ENCODE data around the gene UFD1. TPM values are rescaled to one million over a fixed set of nuclear protein-coding genes. Genes with fewer than 3 reads are reported as not detected.

Gene UFD1
- total RNA-seq, 1 experiment from 2014 or later: 74.4 TPM

DNA sequence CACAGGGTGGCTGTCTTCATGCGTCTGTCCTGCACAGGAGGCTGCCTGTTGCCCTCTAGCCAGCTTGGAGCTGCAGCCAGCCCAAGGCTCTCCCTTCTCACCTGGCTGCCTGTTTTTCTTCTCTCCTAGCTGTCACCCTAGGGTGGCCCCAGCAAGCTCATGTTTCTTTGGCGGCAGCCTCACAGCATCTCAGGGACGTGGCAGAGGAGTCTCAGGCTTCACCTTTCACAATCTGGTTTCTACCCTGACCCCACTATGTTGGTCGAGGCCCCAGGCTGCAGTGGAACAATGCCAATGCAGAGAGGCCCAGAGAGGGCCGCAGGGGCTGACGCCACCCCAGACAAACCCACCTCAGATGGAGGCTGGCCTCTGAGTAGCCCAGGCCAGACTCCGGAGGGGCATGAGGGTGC lies 47.7 kb upstream of the UFD1 start:
- no peaks in the 10 kb centered on the region for H3K79me2 ChIP-seq (ENCODE audit: insufficient read depth, low read length)

More for the DNA sequence above, 47.7 kb upstream of the UFD1 start:
- H2BK5ac ChIP-seq (ENCODE audit: insufficient read length, low read length): no peak overlapping the region
- H3K23ac ChIP-seq (ENCODE audit: insufficient read length, low read depth, low read length): no peak overlapping the region
- no peak overlapping the region for H2BK15ac ChIP-seq (ENCODE audit: low read depth, low read length)
- DNase-seq: no peak
- no peak overlapping the region for H3K9ac ChIP-seq (ENCODE audit: extremely low read depth, insufficient read length, low read length)
- H3K4ac ChIP-seq (ENCODE audit: low read depth, low read length): no peak overlapping the region
- H3K9me3 Mint-ChIP-seq: no peaks in the 10 kb centered on the region
- peaks cover 8 to 13% of the 10 kb centered on the region in 2 experiments; a peak in 3 of 4 replicates for H3K4me1 Mint-ChIP-seq
- no peak overlapping the region for H3K18ac ChIP-seq (ENCODE audit: insufficient read length, low read depth, low read length)
- no peak overlapping the region for H2AFZ ChIP-seq (ENCODE audit: low read length)
- H3K27ac ChIP-seq (ENCODE audit: insufficient read length, low read depth, low read length): no peak overlapping the region
- no peaks in the 10 kb centered on the region for H4K20me1 ChIP-seq (ENCODE audit: control insufficient read depth, insufficient read depth, insufficient read length)
- H3K36me3 Mint-ChIP-seq (ENCODE audit: insufficient read depth in 1 of 3, low read depth in 3 of 3): 0 out of 7 replicates have a peak, but pooled peaks cover 0 to 3% (median 0%) of the 10 kb centered on the region in 3 experiments
- no peak overlapping the region for H2BK20ac ChIP-seq (ENCODE audit: low read depth, low read length, poor library complexity, severe bottlenecking)
- no peak overlapping the region for H3K27ac Mint-ChIP-seq
- no peak overlapping the region for H2AK5ac ChIP-seq (ENCODE audit: insufficient read length, low read length)
- no CpG with 5 or more reads among the region's 7 CpGs for WGBS (ENCODE audit: extremely low coverage, insufficient read length, low lambda C conversion rate)
- no peaks in the 10 kb centered on the region for H3K9me3 ChIP-seq (ENCODE audit: control insufficient read depth, low read depth, low read length)
- no peak overlapping the region for H2BK120ac ChIP-seq (ENCODE audit: low read depth, low read length, poor library complexity, severe bottlenecking)
- H3K14ac ChIP-seq (ENCODE audit: insufficient read depth, low read length): no peak overlapping the region
- no peak overlapping the region for H4K5ac ChIP-seq (ENCODE audit: insufficient read length, low read depth, low read length)
- no peak for TF ChIP-seq CTCF (conservative IDR thresholded peaks at IDR 0.05)
- peaks cover 4% of the 10 kb centered on the region; the same call in 1 of the 2 replicates for H3K27me3 ChIP-seq (ENCODE audit: insufficient read depth, low read length)
- H3K23me2 ChIP-seq (ENCODE audit: insufficient read length, low read depth, low read length, poor library complexity, severe bottlenecking): peaks cover 14% of the 10 kb centered on the region
- H3K4me1 ChIP-seq (ENCODE audit: insufficient read depth, low read length): no peaks in the 10 kb centered on the region
- no peaks in the 10 kb centered on the region for H3K79me1 ChIP-seq (ENCODE audit: insufficient read depth, low read depth, low read length, poor library complexity, severe bottlenecking)
- no peak overlapping the region for H3K4me2 ChIP-seq (ENCODE audit: insufficient read depth, insufficient read length, low read length)
- peaks cover 69% of the 10 kb centered on the region for H3K27me3 Mint-ChIP-seq (ENCODE audit: low read depth)
- H3K4me3 Mint-ChIP-seq: no peak overlapping the region
- no peak overlapping the region for H4K8ac ChIP-seq (replicated peaks; ENCODE audit: insufficient read length, low read depth, low read length)
- no peak overlapping the region for H3T11ph ChIP-seq (ENCODE audit: low read length)
- no peak overlapping the region for H4K91ac ChIP-seq (ENCODE audit: insufficient read length, low read depth, low read length)
- H3K56ac ChIP-seq (ENCODE audit: insufficient read length, low read depth, low read length): no peak overlapping the region
- H2BK12ac ChIP-seq (ENCODE audit: insufficient read length, low read depth, low read length): no peak overlapping the region

Data from H9 (cell line).